GM23338 (cell line): ENCODE measurements around the gene KLHDC1.

Source experiments
- CREB1 ChIP-seq: fragments of 250-450 bp; sonication (Bioruptor Pico); IDR thresholded peaks from 2 replicates; pipeline ENCODE4 v1.5.0; 2020; ENCODE audit warnings: low read depth, mild to moderate bottlenecking, moderate library complexity
- CTCF ChIP-seq, 2 experiments: fragments of 200-600 bp in 1 of 2; sonication (generic) in 1 of 2; conservative IDR thresholded peaks; 2 replicates each; pipeline versions ENCODE4 v1.5.1 to v1.6.1; 2016 to 2017; ENCODE audit warnings: antibody characterized with exemption in 2 of 2, low read depth in 2 of 2, mild to moderate bottlenecking in 2 of 2, moderate library complexity in 1 of 2
- EZH2 ChIP-seq: fragments of 200-600 bp; sonication (generic); IDR thresholded peaks from one replicate; pipeline ENCODE4 v1.8.0; 2017; ENCODE audit warnings: antibody characterized with exemption, mild to moderate bottlenecking, low read depth; ENCODE audit not compliant: unreplicated experiment
- EZH2phosphoT487 ChIP-seq: fragments of 200-600 bp; sonication (generic); IDR thresholded peaks from one replicate; pipeline ENCODE4 v1.8.1; 2018; ENCODE audit warnings: antibody characterized with exemption; ENCODE audit not compliant: unreplicated experiment
- JUNB ChIP-seq: IDR thresholded peaks from one replicate; pipeline ENCODE4 v1.6.1; 2016; ENCODE audit warnings: antibody characterized with exemption; ENCODE audit not compliant: unreplicated experiment
- POLR2AphosphoS5 ChIP-seq: IDR thresholded peaks from 2 replicates; pipeline ENCODE4 v1.6.1; 2016; ENCODE audit warnings: antibody characterized with exemption, low read depth
- ZNF114 ChIP-seq: fragments of 250-450 bp; sonication (Bioruptor Pico); IDR thresholded peaks from 2 replicates; pipeline ENCODE4 v1.5.0; 2020; ENCODE audit warnings: mild to moderate bottlenecking, moderate library complexity
- ZNF331 ChIP-seq: fragments of 250-450 bp; sonication (Bioruptor Pico); IDR thresholded peaks from 2 replicates; pipeline ENCODE4 v1.5.0; 2020; ENCODE audit warnings: low read depth, mild to moderate bottlenecking, moderate library complexity
- TF ChIP-seq, protein P1 (sequence below): IDR thresholded peaks from one replicate; pipeline ENCODE4 v1.6.1; 2018; ENCODE audit warnings: antibody characterized with exemption; ENCODE audit not compliant: unreplicated experiment

GRCh38 chr14:49774106-49774505 lies 81.2 kb downstream of the KLHDC1 start:
- TF ChIP-seq EZH2phosphoT487, result no peak
- no peak for TF ChIP-seq CTCF (conservative IDR thresholded peaks at IDR 0.05; ENCODE audit: low read depth in 2 of 2)
- no peak for TF ChIP-seq EZH2
- TF ChIP-seq, protein P1, sequence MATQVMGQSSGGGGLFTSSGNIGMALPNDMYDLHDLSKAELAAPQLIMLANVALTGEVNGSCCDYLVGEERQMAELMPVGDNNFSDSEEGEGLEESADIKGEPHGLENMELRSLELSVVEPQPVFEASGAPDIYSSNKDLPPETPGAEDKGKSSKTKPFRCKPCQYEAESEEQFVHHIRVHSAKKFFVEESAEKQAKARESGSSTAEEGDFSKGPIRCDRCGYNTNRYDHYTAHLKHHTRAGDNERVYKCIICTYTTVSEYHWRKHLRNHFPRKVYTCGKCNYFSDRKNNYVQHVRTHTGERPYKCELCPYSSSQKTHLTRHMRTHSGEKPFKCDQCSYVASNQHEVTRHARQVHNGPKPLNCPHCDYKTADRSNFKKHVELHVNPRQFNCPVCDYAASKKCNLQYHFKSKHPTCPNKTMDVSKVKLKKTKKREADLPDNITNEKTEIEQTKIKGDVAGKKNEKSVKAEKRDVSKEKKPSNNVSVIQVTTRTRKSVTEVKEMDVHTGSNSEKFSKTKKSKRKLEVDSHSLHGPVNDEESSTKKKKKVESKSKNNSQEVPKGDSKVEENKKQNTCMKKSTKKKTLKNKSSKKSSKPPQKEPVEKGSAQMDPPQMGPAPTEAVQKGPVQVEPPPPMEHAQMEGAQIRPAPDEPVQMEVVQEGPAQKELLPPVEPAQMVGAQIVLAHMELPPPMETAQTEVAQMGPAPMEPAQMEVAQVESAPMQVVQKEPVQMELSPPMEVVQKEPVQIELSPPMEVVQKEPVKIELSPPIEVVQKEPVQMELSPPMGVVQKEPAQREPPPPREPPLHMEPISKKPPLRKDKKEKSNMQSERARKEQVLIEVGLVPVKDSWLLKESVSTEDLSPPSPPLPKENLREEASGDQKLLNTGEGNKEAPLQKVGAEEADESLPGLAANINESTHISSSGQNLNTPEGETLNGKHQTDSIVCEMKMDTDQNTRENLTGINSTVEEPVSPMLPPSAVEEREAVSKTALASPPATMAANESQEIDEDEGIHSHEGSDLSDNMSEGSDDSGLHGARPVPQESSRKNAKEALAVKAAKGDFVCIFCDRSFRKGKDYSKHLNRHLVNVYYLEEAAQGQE, result no peak
- TF ChIP-seq POLR2AphosphoS5, result no peak
- no peak for TF ChIP-seq JUNB
- no peak for TF ChIP-seq CREB1 (CRISPR knock-in tag)
- no peak for TF ChIP-seq ZNF114 (CRISPR knock-in tag)
- TF ChIP-seq ZNF331 (CRISPR knock-in tag), result no peak
